CD4-positive, alpha-beta T cell treated with Interferon gamma for 1 hour (primary cell): ENCODE data around the gene ZDHHC13.

Source experiments
- DNase-seq: peaks from one replicate; pipeline ENCODE4 v3.0.0-alpha.2; 2020

Gene ZDHHC13

GRCh38 chr11:19173004-19173689 lies 56.2 kb downstream of the ZDHHC13 start:
- no peak for DNase-seq

GRCh38 chr11:19173964-19174638 lies 57.1 kb downstream of the ZDHHC13 start:
- DNase-seq: no peak

DNA sequence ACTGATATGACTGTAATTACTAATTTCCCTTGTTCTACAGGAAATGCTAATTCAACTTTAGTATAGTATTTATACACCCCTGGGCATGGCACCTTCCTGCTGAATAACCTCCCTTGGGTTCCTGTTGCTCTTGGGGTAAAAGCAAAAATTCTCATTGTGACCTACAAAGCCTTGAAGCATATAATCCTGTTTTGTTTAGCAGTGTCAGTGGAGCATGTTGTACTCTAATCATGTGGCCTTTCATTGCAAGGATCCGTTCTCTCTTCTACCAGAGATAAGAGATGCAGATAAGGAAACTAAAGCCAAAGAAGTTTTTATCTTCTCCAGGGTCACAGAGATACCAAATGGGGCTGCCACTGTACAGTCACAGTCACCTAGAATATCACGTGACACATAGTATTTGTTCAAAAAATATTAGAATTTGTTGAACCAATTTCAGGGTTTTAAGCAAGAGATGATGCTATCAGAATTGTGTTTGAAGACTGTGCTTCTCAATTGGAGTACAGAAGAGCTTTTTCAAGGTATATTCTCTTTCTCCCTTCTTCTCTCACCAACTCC lies 59.7 kb downstream of the ZDHHC13 start:
- no peak for DNase-seq

- DNase-seq: no peak
These were observed 64.7 kb downstream of the ZDHHC13 start for GRCh38 chr11:19181531-19182261.

GRCh38 chr11:19183646-19184045 lies 66.7 kb downstream of the ZDHHC13 start:
- no peak for DNase-seq

DNA sequence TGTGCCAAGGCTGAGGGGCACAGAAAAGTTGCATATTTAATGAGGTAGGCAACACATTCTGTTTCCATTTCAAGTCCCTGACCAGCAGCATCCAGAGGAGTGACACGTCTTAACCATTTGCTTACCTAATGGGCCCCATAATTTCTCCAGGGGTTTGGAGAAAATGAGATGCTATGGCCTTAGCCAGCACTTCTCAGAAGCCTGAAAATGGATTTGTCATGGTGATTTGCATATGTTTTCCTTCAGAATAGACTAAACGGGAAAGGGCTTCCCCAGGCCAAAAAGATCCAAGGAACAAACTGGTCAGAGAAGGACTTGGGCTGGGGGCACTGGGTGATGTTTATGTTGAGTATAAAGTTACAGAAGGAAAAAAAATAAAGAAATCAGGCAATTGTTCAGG lies 68.1 kb downstream of the ZDHHC13 start:
- DNase-seq: no peak

DNA sequence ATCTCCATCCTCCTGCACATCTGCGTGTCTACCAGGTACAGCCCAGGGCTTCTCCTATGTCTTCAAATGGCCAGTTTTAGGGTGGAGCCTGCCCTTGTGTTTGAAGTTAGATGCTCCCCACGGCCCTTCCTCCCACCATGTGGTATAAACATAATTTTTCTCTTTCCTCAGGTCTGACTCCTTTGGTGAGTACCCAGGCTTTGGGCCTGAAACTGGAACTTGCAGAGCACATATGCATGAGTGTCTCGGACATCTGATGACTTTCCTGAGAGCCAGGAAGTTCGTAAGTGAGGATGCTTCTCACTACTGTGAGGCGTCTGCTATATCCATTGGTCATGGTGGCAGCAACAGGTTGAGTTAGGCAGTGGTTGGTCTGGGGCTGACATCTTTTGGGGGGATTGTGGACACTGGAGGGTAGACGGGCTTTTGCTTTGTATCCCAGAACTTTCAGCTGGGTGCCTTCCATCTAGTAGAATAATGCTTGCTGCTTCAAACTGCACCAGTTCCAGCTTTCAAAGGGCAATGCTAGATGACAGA lies 68.6 kb downstream of the ZDHHC13 start:
- DNase-seq: no peak

GRCh38 chr11:19187114-19187832 lies 70.3 kb downstream of the ZDHHC13 start:
- no peak for DNase-seq

GRCh38 chr11:19187833-19188258 lies 70.9 kb downstream of the ZDHHC13 start:
- DNase-seq: no peak

GRCh38 chr11:19191530-19192169 lies 74.7 kb downstream of the ZDHHC13 start:
- DNase-seq: no peak

GRCh38 chr11:19193916-19194315 lies 76.9 kb downstream of the ZDHHC13 start:
- DNase-seq: no peak

DNA sequence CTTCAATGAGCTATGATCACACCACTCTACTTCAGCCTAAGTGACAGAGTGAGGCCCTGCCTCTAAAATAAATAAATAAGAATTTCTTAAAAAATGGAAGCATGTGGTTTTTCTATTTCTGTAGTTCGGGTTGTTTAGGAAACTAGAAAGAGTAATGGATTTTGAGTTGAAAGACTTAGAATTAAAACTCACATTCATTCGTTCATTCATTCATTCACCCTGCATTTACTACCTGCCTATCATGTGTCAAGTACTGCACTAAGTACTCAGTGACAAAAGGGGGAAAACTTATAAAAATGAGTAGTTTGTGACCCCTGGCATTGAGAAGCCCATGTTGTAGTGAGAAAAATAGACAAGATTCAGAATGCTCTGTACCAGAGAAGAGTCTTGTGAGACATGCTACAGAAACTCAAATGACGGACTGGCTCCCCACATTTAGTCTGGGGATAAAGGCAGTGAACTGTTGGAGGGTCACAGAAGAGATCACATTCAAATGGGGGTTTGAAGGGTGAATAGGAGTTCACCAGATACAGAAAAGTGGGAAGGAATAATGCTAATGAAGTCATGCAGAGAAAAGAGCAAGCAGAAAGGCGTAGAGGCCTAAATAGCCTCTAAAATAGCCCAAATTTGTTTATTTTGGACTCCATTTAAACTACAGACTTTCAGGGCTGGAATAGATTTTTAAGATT lies 77.8 kb downstream of the ZDHHC13 start:
- DNase-seq: no peak

- no peak for DNase-seq
These were observed 79.5 kb downstream of the ZDHHC13 start for GRCh38 chr11:19196432-19196831.

GRCh38 chr11:19199048-19199447 lies 82.1 kb downstream of the ZDHHC13 start:
- DNase-seq: no peak

DNA sequence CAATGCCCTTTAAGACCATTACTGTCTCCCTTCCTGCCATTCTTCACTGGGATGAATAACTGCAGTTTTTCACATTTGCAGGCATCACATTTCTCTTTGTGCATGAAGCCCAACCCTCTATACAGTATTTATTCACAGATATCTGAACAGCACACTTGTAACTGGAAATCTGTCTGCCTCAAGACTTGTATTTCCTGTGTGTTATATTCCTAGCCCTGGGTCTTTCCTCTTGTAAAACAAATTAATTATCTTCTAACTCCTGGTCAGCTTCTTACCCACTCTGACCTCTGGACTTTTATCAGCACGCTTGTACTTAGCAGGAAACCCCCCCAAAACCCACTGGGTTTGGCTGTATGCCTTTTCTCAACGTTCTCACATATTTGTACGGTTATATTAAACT lies 82.8 kb downstream of the ZDHHC13 start:
- no peak for DNase-seq

DNA sequence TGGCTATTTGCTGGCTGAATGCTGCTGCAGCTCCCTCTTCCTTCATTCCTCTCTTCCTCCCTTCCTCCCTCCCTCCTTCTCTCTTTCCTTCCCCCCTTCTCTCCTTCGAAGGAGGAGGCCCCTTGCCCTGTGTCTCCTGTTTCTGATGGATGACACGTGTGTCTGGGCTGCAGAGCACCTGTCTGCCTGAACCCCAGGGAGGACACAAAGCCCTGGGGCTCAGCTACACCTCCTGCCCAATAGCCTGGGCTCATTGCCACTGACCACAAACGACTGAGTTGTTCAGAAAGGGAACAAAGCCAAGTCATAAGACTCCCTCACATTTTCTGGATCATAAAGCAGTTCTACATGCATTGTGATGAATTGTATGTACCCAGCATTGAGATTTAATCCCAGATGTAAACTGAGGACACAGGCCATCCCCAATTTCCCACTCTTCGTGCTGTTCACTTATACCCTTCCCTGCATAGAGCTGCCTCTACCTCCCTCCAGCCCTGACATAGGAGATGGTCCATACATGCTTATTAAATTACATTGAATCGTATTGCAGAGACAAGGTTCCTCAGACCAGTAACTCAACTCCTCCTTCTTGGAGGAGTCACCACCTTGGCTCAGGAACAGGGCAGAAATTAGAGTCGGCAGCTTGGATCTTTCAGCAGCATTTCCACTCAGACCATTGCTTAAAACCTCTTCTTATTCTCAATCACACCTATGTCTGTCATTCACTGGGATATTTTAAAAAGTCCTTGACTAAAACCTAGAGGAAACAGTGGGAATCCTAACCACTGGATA lies 83.6 kb downstream of the ZDHHC13 start:
- no peak for DNase-seq

- DNase-seq: no peak
These were observed 85.0 kb downstream of the ZDHHC13 start, which contains the start of gene CSRP3 for GRCh38 chr11:19201737-19202605. CSRP3 (minus strand) TSS chr11:19201983; CDS start chr11:19192448, 9,535 bp downstream.

GRCh38 chr11:19204836-19205235 lies 87.9 kb downstream of the ZDHHC13 start:
- no peak for DNase-seq

GRCh38 chr11:19208181-19208580 lies 91.2 kb downstream of the ZDHHC13 start:
- DNase-seq: no peak
